GM12864 (cell line): Measurements from ENCODE around the gene UGGT2.
"Not testable (repeated sequence)": the region's sequence is repeated elsewhere in the genome, so short reads cannot be mapped to it uniquely, and the experiment has no call there.

ENCODE experiments used
- DNase-seq: peaks from one replicate; pipeline ENCODE4 v3.0.0-alpha.2; 2011; ENCODE audit warnings: low read depth
- H3K4me3 ChIP-seq: 2 replicates; pipeline ENCODE4 v1.5.1; 2011; ENCODE audit warnings: mild to moderate bottlenecking, low read depth, low read length, control low read depth
- TF ChIP-seq, protein P1 (sequence below): IDR thresholded peaks from 2 replicates; pipeline ENCODE4 v1.5.1; 2011; ENCODE audit warnings: low read depth, mild to moderate bottlenecking, moderate library complexity, low read length, control low read depth, inconsistent platforms; ENCODE audit errors: missing control alignments

UGGT2 gene

DNA sequence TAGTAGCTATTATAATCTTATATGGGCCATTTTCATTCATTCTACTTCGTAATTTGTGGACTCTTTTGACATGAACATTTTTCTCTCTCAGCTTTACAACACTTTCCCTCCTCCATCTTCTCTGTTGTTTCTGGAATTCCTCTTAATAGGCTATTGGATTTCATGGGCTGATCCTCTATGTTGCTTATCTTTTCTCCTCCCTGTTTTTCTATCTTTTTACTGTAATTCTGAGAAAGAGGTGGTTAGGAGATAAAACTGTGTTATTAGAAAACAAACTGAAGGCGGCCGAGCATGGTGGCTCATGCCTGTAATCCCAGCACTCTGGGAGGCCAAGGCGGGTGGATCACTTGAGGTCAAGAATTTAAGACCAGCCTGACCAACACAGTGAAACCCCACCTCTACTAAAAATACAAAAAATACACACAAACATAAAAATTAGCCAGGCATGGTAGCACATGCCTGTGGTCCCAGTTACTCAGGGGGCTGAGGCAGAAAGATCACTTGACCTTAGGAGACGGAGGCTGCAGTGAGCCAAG, 188.1 kb downstream of the UGGT2 start:
- no peak overlapping the region for H3K4me3 ChIP-seq
- TF ChIP-seq, protein P1, sequence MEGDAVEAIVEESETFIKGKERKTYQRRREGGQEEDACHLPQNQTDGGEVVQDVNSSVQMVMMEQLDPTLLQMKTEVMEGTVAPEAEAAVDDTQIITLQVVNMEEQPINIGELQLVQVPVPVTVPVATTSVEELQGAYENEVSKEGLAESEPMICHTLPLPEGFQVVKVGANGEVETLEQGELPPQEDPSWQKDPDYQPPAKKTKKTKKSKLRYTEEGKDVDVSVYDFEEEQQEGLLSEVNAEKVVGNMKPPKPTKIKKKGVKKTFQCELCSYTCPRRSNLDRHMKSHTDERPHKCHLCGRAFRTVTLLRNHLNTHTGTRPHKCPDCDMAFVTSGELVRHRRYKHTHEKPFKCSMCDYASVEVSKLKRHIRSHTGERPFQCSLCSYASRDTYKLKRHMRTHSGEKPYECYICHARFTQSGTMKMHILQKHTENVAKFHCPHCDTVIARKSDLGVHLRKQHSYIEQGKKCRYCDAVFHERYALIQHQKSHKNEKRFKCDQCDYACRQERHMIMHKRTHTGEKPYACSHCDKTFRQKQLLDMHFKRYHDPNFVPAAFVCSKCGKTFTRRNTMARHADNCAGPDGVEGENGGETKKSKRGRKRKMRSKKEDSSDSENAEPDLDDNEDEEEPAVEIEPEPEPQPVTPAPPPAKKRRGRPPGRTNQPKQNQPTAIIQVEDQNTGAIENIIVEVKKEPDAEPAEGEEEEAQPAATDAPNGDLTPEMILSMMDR = no peak
- DNase-seq = no peak

DNA sequence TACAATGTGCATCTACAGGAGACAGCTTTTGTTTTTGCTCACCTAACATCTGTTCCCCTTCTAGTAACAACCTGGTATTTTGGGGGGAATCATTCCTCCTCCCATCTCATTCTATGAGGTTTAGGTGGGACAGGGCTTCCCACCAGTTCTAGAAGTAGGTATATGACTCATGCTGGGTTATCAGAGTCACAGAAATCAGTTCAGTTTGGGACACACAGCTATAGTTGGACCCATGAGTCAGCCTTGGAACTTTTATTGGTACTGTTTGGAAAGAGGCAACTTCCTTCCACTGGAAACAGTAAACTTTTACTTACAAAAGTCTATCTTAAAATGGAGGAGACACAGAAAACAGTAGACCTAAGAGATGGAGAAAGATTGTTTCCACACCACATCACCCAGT, 190.8 kb downstream of the UGGT2 start:
- DNase-seq = no peak
- TF ChIP-seq, protein P1 = no peak
- no peak overlapping the region for H3K4me3 ChIP-seq

DNA sequence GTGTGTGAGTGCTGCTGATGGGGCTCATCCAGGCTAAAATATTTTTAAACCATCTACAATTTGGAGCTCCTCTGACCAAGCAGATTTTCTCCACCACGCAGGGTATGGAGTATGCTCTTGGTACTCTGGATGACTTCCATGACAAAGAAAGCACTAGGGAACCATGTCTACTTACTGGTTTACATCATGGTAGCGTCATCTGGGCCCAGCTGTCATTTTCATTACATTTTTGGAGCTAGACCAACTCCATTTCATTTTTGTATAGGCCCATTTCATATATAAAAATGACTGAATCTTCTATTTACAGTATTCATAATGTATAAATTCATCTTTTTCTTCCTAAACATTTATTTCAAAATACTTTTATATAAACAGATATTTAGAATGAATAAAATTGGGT, 191.9 kb downstream of the UGGT2 start:
- no peak for DNase-seq
- TF ChIP-seq, protein P1 = no peak
- H3K4me3 ChIP-seq = no peak overlapping the region

DNA sequence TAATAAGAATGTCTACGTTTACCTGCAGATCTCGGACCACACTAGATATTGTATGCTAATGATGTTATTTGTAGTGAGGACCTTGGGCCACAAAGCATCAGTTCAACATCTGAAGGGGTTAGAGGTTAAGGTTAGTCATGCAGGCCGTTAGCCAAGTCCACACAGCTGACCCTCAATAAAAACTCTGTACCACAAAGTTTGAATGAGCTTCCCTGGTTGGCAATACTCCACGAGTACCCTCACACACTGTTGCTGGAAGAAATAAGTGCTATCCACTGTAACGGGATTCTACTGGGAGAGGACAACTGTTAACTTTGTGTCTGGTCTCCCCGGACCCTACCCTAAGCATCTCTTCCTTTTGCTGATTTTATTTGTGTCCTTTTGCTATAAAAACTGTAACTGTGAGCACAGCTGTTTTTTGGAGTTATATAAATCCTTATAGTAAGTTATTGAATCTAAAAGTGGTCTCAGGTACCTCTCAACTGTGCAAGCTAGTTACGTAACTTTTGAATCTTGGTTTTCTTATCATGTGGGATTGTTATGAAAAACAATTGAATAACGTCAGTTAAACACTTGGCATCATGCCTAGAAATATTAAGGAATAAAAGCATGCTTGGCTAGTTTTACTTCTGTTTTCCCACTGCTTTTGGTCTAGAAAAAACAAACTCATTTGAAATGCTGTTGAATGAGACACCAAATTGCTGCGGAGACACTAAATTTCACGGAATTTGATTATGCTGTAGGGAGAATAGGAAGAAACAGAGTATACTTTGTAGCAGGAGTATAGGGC, 194.7 kb downstream of the UGGT2 start:
- TF ChIP-seq, protein P1 = no peak
- no peak overlapping the region for H3K4me3 ChIP-seq

DNA sequence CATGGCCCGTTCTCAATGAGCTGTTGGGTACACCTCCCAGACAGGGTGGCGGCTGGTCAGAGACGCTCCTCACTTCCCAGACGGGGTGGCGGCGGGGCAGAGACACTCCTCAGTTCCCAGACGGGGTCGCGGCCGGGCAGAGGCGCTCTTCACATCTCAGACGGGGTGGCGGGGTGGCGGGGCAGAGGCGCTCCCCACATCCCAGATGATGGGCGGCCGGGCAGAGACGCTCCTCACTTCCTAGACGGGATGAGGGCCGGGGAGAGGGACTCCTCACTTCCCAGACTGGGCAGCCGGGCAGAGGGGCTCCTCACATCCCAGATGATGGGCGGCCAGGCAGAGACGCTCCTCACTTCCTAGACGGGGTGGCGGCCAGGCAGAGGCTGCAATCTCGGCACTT, 207.5 kb downstream of the UGGT2 start:
- H3K4me3 ChIP-seq, DNase-seq: not testable (repeated sequence)

More for the DNA sequence above, 194.7 kb downstream of the UGGT2 start:
- no peak for DNase-seq

DNA sequence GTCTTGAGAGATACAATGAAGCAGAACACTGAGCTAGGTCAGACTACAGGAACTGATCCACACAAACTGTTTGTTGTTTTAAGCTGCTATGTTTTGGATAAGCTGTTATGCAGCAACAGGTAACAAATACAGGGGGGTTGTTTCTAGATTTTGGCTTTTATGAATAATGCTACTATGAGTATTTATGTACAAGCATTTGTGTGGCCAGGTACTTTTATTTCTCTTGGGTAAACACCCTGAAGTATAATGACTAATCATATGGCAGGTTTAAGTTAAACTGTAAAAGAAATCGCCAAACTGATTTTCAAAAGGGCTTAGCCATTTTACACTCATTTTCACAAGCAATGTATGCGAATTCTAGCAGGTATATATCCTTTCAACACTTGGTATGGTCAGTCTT, 210.3 kb downstream of the UGGT2 start:
- no peak overlapping the region for H3K4me3 ChIP-seq
- no peak for DNase-seq
- TF ChIP-seq, protein P1 = no peak

DNA sequence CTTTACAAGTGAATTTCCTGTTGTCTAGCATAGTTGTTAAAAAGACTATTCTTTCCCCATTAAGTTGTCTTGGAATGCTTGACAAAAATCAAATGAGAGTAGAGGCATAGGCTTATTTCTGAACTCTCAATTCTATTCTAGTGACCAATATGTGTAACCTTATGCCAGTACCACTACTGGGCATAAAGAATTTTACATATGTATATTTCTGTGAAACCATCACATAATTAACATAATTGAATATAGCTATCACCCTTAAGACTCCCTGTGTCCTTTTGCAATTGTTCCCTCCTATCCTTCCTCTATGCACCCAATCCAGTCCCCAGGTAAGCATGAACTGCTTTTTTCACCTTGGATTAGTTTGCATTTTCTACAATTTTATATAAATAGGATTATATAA, 211.3 kb downstream of the UGGT2 start:
- TF ChIP-seq, protein P1 = no peak
- H3K4me3 ChIP-seq = no peak overlapping the region
- no peak for DNase-seq
